Gastrocnemius medialis (tissue), 4 donors: ENCODE data around the gene ARHGAP42. TPM values are rescaled to one million over a fixed set of nuclear protein-coding genes. Genes with fewer than 3 reads are reported as not detected.

Experiments
- ATAC-seq, 2 donors: fragments of 150-250 bp; one replicate each; pipeline ENCODE4 v1.9.1; 2016
- DNase-seq, 2 donors: peaks; one replicate each; pipeline ENCODE4 v3.0.0-alpha.2; 2019
- H3K27ac ChIP-seq, 4 donors: fragments of 200-600 bp; sonication (generic); 1 replicate in 1 of 4; 2 replicates in 3 of 4; pipeline ENCODE4 v1.5.1; 2016 to 2018; ENCODE audit warnings: mild to moderate bottlenecking in 2 of 4, moderate library complexity in 1 of 4
- H3K27me3 ChIP-seq, 3 donors: fragments of 200-600 bp; sonication (generic) in 2 of 3; 1 replicate in 1 of 3; 2 replicates in 2 of 3; pipeline versions ENCODE4 v1.5.1 to v1.6.0; 2016 to 2019; ENCODE audit warnings: mild to moderate bottlenecking in 1 of 3, moderate library complexity in 1 of 3
- H3K36me3 ChIP-seq, 2 donors: fragments of 200-600 bp; sonication (generic) in 1 of 2; one replicate each; pipeline ENCODE4 v1.5.1; 2017 to 2018
- H3K4me1 ChIP-seq, 2 donors: fragments of 200-600 bp; sonication (generic) in 1 of 2; one replicate each; pipeline ENCODE4 v1.5.1; 2016 to 2017; ENCODE audit warnings: mild to moderate bottlenecking in 2 of 2
- H3K4me3 ChIP-seq, 4 donors: fragments of 200-600 bp; sonication (generic) in 3 of 4; 1 replicate in 1 of 4; 2 replicates in 3 of 4; pipeline ENCODE4 v1.5.1; 2016 to 2019; ENCODE audit warnings: mild to moderate bottlenecking in 2 of 4
- H3K9me3 ChIP-seq, 3 donors: fragments of 200-600 bp; sonication (generic) in 2 of 3; 1 replicate in 1 of 3; 2 replicates in 2 of 3; pipeline ENCODE4 v1.5.1; 2016 to 2019
- CTCF ChIP-seq, 5 experiments: fragments of 450-650 bp in 3 of 5; fragments of 200-600 bp in 2 of 5; sonication (generic) in 2 of 5; IDR thresholded peaks in 4 of 5; conservative IDR thresholded peaks in 1 of 5; 1 replicate in 4 of 5; 2 replicates in 1 of 5; pipeline ENCODE4 v1.5.1; 2016 to 2019; ENCODE audit warnings: antibody characterized with exemption in 5 of 5, mild to moderate bottlenecking in 3 of 5, moderate library complexity in 3 of 5
- POLR2A ChIP-seq, 2 donors: fragments of 450-650 bp; IDR thresholded peaks; one replicate each; pipeline ENCODE4 v1.6.1; 2017; ENCODE audit warnings: antibody characterized with exemption in 2 of 2, mild to moderate bottlenecking in 2 of 2, moderate library complexity in 2 of 2
- in situ Hi-C, 4 donors: fragments of 200-750 bp; cut with MboI; loops; one replicate each; pipeline versions ENCODE4 v1.15.0 to v1.8.0; 2017; ENCODE audit warnings: low sequenced_read_pairs in 4 of 4
- intact Hi-C: fragments of 100-400 bp; cut with DNase I; formaldehyde crosslinking; loops from one replicate; pipeline ENCODE4 v1.15.1; 2023; ENCODE audit warnings: low total_unique reads
- total RNA-seq, 4 donors: library from RNA; depleted of rRNA; stranded (reverse); fragments of >200 nt; gene quantifications; one replicate each; pipeline versions ENCODE4 v1.1.0 to v1.2.3, GENCODE V29; 2016

Gene ARHGAP42
- total RNA-seq, 4 donors from 2014 or later: 6.0 to 13.9 (median 10.2) TPM

DNA sequence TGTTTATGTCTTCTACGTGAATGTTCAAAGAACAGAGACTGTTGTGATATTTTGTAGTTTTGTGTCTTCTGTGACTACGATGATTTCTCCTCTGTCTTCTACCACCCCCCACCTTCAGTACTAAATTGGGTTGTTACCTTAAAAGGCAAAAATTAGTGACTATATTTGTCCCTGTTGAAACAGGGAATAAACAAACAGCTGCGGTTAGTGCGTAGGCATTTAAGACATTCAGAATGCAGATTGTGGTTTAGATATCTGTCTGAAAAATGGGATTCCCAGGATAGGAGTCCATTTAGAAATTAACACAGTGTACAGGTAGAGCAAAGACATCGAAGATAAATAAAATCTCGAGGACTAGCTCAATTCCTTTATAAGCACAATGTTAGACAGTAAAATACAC lies 15.6 kb upstream of the ARHGAP42 start:
- TF ChIP-seq CTCF (IDR thresholded peaks at IDR 0.05 in 4 of 5, conservative IDR thresholded peaks at IDR 0.05 in 1 of 5) (no peak), POLR2A (IDR thresholded peaks at IDR 0.05) (no peak)
- Histone ChIP-seq H3K36me3 (no peaks in the 10 kb centered on the region), H3K27me3 (no peaks in the 10 kb centered on the region), H3K9me3 (no peaks in the 10 kb centered on the region), H3K4me3 (no peak overlapping the region), H3K27ac (no peak overlapping the region), H3K4me1 (no peaks in the 10 kb centered on the region)
- DNase-seq (no peak), ATAC-seq (no peak)
- intact Hi-C loops (no loop called here), in situ Hi-C loops (no loop called here)

DNA sequence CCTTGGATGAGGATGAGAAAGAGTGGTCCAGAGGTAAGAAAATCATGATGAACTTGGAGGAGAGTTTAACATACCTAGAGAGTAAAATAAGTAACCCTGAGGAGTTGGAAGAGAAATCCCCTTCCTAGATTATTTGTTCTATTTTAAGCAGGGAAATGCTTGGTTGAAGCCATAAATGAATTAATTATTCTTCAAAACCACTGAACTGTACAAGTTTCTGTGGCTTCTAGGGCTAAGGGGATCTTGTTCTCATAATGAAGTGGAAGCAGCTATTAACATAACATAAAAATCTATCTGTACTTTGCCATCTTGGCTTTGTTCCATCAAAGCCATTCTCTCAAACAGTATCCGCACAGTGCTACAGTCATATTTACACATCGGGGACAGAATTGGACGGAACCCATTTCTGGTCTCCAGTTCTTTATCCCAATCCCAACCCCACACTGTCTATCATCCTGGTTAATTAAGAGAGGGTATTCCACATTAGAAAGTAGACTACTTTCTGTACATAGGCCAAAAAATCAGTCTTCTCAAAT lies 14.5 kb upstream of the ARHGAP42 start:
- Histone ChIP-seq H3K4me3 (no peak overlapping the region), H3K27me3 (no peaks in the 10 kb centered on the region), H3K4me1 (no peaks in the 10 kb centered on the region), H3K36me3 (no peaks in the 10 kb centered on the region), H3K27ac (no peak overlapping the region), H3K9me3 (no peaks in the 10 kb centered on the region)
- intact Hi-C loops (no loop called here), in situ Hi-C loops (no loop called here)
- no peak for DNase-seq
- no peak for ATAC-seq
- no peak for TF ChIP-seq CTCF (IDR thresholded peaks at IDR 0.05 in 4 of 5, conservative IDR thresholded peaks at IDR 0.05 in 1 of 5)
- no peak for TF ChIP-seq POLR2A (IDR thresholded peaks at IDR 0.05)

DNA sequence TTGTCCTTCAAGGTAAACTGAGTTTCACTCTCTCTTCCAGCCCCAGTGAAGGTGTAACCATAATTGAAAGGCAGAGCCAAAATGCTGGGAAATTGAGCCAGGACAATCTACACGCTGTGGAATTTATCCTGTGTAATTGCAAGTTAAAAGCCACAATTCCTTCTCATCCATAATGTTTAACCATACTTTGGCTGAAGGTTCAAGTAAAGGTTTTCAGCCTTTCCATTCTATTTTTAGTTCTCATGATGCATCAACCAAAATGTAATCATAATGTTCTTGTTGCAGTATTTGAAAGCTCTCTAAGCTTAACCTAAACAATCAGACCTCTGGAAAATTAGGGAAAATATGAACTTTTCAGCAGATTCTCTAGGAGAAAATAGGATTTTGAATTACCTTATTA lies 14.0 kb upstream of the ARHGAP42 start:
- in situ Hi-C loops: no loop called here
- TF ChIP-seq POLR2A (IDR thresholded peaks at IDR 0.05): no peak
- no peak for TF ChIP-seq CTCF (IDR thresholded peaks at IDR 0.05 in 4 of 5, conservative IDR thresholded peaks at IDR 0.05 in 1 of 5)
- ATAC-seq (no peak), DNase-seq (no peak)
- Histone ChIP-seq H3K27ac (no peak overlapping the region), H3K36me3 (no peaks in the 10 kb centered on the region), H3K4me3 (no peak overlapping the region), H3K4me1 (no peaks in the 10 kb centered on the region), H3K9me3 (no peaks in the 10 kb centered on the region), H3K27me3 (no peaks in the 10 kb centered on the region)
- intact Hi-C loops: no loop called here

GRCh38 chr11:100674212-100674611 lies 12.9 kb upstream of the ARHGAP42 start:
- TF ChIP-seq POLR2A (IDR thresholded peaks at IDR 0.05): no peak
- no peak for TF ChIP-seq CTCF (IDR thresholded peaks at IDR 0.05 in 4 of 5, conservative IDR thresholded peaks at IDR 0.05 in 1 of 5)
- H3K9me3 ChIP-seq: no peaks in the 10 kb centered on the region
- ATAC-seq (no peak), DNase-seq (no peak)
- in situ Hi-C loops (no loop called here), intact Hi-C loops (no loop called here)
- no peaks in the 10 kb centered on the region for H3K27me3 ChIP-seq
- no peaks in the 10 kb centered on the region for H3K36me3 ChIP-seq
- no peak overlapping the region for H3K4me3 ChIP-seq
- H3K27ac ChIP-seq: no peak overlapping the region
- H3K4me1 ChIP-seq: no peaks in the 10 kb centered on the region

DNA sequence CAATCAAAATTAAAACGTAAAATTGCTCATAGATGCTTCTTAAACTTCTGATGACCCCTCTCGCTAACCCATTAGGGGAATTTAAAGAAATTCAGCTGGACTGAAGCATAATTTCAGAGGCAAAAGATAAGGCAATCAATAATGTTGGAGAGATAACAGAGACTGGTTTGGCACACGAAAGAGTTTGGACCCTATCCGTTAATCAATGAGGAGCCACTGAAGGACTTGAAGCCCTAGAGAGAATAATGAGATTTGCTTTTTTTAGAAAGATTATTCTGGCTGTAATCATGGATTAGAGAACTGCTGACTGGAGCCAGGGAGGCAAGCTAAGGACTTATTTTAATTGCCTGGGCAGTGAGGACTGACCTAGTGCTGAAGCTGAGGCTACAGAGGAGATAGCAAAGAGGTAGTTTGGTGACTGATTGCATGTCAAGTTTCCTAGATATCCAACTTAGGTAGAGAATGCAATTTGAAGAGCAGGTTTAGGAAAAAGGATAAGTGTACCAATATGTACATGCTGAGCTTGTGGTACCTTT lies 11.9 kb upstream of the ARHGAP42 start:
- in situ Hi-C loops: no loop called here
- ATAC-seq (no peak), DNase-seq (no peak)

More for the DNA sequence above, 11.9 kb upstream of the ARHGAP42 start:
- Histone ChIP-seq H3K27me3 (no peaks in the 10 kb centered on the region), H3K4me1 (no peaks in the 10 kb centered on the region), H3K9me3 (no peaks in the 10 kb centered on the region), H3K36me3 (no peaks in the 10 kb centered on the region), H3K4me3 (no peak overlapping the region), H3K27ac (no peak overlapping the region)
- TF ChIP-seq POLR2A (IDR thresholded peaks at IDR 0.05) (no peak), CTCF (IDR thresholded peaks at IDR 0.05 in 4 of 5, conservative IDR thresholded peaks at IDR 0.05 in 1 of 5) (no peak)
- intact Hi-C loops: no loop called here
